Fibroblast of villous mesenchyme (primary cell): ENCODE results near the gene EYS. TPM values are rescaled to one million over a fixed set of nuclear protein-coding genes. Genes with fewer than 3 reads are reported as not detected.
A peak's percentile ranks its signal among the peaks of the same experiment; 100 is the strongest.
"Not testable (repeated sequence)": the region's sequence is repeated elsewhere in the genome, so short reads cannot be mapped to it uniquely, and the experiment has no call there.

Experiments used
- DNase-seq: peaks from one replicate; pipeline ENCODE4 v3.0.0-alpha.2; 2010; ENCODE audit warnings: low read depth
- H3K4me3 ChIP-seq: 2 replicates; pipeline ENCODE4 v1.5.1; 2011; ENCODE audit warnings: low read depth, mild to moderate bottlenecking, low read length
- CTCF ChIP-seq: IDR thresholded peaks from 2 replicates; pipeline ENCODE4 v1.5.1; 2012; ENCODE audit warnings: low read depth, mild to moderate bottlenecking, low read length; ENCODE audit not compliant: insufficient read depth
- total RNA-seq: library from RNA; depleted of rRNA; stranded (reverse); fragments of >200 nt; gene quantifications from 2 replicates; pipeline ENCODE4 v1.2.3, GENCODE V29; 2012

The EYS gene
- total RNA-seq, 1 donor, result under 0.01 TPM

DNA sequence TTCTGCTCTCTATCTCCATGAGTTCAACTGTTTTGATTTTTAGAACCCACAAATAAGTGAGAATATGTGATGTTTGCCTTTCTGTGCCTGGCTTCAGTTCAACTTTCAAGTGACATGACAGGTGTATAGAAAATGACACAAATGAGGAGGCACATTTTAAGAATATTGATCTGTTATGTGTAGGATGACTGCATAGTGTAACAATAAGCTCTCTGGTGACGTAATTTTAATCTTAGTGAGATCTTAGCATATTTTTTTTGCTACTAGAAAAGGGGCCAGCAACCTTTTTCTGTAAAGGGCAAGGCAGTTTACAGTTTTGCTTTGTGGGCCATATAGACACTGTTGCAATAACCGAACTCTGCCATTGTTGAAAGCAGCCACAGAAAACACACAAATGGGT, 1941.2 kb downstream of the EYS start:
- no peak for DNase-seq
- H3K4me3 ChIP-seq, result no peak overlapping the region
- no peak for TF ChIP-seq CTCF

DNA sequence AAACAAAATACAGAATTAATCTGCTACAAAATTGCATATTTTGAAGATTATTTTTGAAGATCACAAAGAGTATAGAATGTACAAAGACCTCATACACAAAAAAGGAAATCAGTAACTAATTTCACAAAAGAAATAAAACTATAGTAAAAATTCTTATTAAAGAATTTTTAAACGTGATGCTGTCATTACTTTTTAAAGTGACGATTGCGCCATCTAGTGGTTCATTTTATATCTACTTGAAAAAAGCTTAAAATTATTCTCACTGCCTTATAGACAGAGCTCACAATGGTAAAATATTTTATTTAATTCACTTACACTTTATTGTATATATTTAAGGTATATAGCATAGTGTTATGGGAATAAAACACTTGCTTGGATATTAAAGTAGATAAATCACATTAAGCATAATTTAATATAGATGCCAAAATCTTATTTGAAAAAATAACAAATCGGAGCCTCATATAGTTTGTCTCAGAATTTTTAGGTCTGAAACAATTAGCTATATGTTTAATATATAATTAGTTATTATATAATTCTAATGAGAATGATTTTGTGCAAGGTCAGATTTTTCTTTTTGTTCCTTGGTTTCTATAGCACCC, 1942.6 kb downstream of the EYS start:
- peak; percentile 59 for DNase-seq
- no peak overlapping the region for H3K4me3 ChIP-seq
- TF ChIP-seq CTCF, result peak; percentile 39

GRCh38 chr6:63760199-63760598, 1946.8 kb downstream of the EYS start:
- no peak for TF ChIP-seq CTCF
- DNase-seq, result no peak
- no peak overlapping the region for H3K4me3 ChIP-seq

DNA sequence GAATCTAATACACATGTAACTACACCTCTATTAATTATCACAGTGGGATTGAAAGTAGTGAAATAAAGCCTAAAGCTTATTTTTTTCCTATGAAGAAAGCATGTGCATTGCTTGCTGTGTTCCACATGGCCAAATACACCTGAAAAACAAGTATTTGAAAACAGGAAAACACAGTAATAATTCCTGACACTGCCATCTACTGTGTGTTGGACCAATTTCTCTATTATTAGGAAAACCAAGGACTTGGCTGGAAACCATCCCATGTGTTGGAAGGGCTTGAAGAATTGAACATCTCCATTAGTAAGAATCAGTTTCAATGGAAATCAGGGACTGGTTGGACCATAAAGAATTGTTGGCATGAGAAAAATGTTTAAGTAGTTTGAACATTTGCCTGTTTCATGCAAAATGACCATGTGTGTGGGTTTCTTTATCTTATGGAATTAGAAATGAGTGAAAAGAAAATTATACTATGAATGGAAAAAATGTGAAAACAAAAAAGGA, 1947.4 kb downstream of the EYS start:
- no peak for TF ChIP-seq CTCF
- H3K4me3 ChIP-seq, result no peak overlapping the region
- DNase-seq, result no peak

- DNase-seq, result no peak
- no peak overlapping the region for H3K4me3 ChIP-seq
- no peak for TF ChIP-seq CTCF
Observed at GRCh38 chr6:63757826-63758225, 1949.2 kb downstream of the EYS start.

DNA sequence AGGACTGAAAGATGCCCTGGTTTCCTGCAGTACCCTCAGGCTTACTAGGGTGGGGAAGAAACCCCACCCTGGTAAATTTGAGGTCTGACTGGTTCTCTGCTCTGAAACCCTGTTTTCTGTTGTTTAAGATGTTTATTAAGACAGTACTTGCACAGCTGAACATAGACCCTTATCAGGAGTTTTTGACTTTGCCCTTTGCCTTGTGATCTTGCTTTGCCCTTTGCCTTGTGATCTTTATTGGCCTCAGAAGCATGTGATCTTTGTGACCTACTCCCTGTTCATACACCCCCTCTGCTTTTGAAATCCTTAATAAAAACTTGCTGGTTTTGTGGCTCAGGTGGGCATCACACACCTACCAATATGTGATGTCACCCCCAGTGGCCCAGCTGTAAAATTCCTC, 1949.8 kb downstream of the EYS start:
- DNase-seq, H3K4me3 ChIP-seq: not testable (repeated sequence)

- DNase-seq, result no peak
Observed at GRCh38 chr6:63750400-63750799, 1956.6 kb downstream of the EYS start.

More at GRCh38 chr6:63750400-63750799, 1956.6 kb downstream of the EYS start:
- no peak for TF ChIP-seq CTCF
- H3K4me3 ChIP-seq, result no peak overlapping the region
